ENCODE results near the gene PARD3. TPM values are rescaled to one million over a fixed set of nuclear protein-coding genes. Genes with fewer than 3 reads are reported as not detected.

Gene PARD3
- total RNA-seq, 4 donors from 2014 or later, result 30.9 to 54.6 (median 40.0) TPM

GRCh38 chr10:34506786-34507185, 308.3 kb downstream of the PARD3 start:
- no peak for ATAC-seq (ENCODE audit: low FRiP score)
- no peak for TF ChIP-seq CTCF (IDR thresholded peaks at IDR 0.05)
- DNase-seq (ENCODE audit: low spot score), result no peak

GRCh38 chr10:34505338-34505737, 309.8 kb downstream of the PARD3 start:
- DNase-seq (ENCODE audit: low spot score) (no peak), ATAC-seq (ENCODE audit: low FRiP score) (no peak)
- no peak for TF ChIP-seq CTCF (IDR thresholded peaks at IDR 0.05)

GRCh38 chr10:34504534-34504933, 310.6 kb downstream of the PARD3 start:
- peak; percentile 82 for ATAC-seq (ENCODE audit: low FRiP score)
- DNase-seq (ENCODE audit: low spot score), result no peak
- TF ChIP-seq CTCF (IDR thresholded peaks at IDR 0.05), result no peak

GRCh38 chr10:34503704-34504103, 311.4 kb downstream of the PARD3 start:
- DNase-seq (ENCODE audit: low spot score), result no peak
- no peak for TF ChIP-seq CTCF (IDR thresholded peaks at IDR 0.05)
- ATAC-seq (ENCODE audit: low FRiP score), result no peak

GRCh38 chr10:34499612-34500279, 315.4 kb downstream of the PARD3 start:
- no peak for TF ChIP-seq CTCF (IDR thresholded peaks at IDR 0.05)
- ATAC-seq (ENCODE audit: low FRiP score) (no peak), DNase-seq (ENCODE audit: low spot score) (no peak)

- TF ChIP-seq CTCF (IDR thresholded peaks at IDR 0.05), result no peak
- no peak for DNase-seq (ENCODE audit: low spot score)
- ATAC-seq (ENCODE audit: low FRiP score), result peak; percentile 74
Observed at GRCh38 chr10:34498821-34499220, 316.3 kb downstream of the PARD3 start.

GRCh38 chr10:34495938-34496337, 319.2 kb downstream of the PARD3 start:
- ATAC-seq (ENCODE audit: low FRiP score) (no peak), DNase-seq (ENCODE audit: low spot score) (no peak)
- no peak for TF ChIP-seq CTCF (IDR thresholded peaks at IDR 0.05)
